NCI-H2227 (cell line): ENCODE results near the gene FOXJ2.
"Not testable (repeated sequence)": the region's sequence is repeated elsewhere in the genome, so short reads cannot be mapped to it uniquely, and the experiment has no call there.

Source experiments
- DNase-seq: peaks from one replicate; lab custom pipeline; 2025; ENCODE audit not compliant: unreplicated experiment; lab: John Stamatoyannopoulos, UW

FOXJ2 gene

GRCh38 chr12:8032242-8033152 lies at the start of gene FOXJ2:
TSS of gene FOXJ2 (plus strand) at chr12:8032716. CDS start at chr12:8039833, 7,117 bp downstream.
- peak; percentile 69 for DNase-seq

GRCh38 chr12:7983019-7983418 lies 49.5 kb upstream of the FOXJ2 start:
- not testable (repeated sequence) for DNase-seq

- not testable (repeated sequence) for DNase-seq
Observed at GRCh38 chr12:7983460-7983859, 49.1 kb upstream of the FOXJ2 start.

- DNase-seq = no peak
Observed at GRCh38 chr12:7984900-7985299, 47.6 kb upstream of the FOXJ2 start.

- DNase-seq = no peak
Observed at GRCh38 chr12:7985802-7986418, 46.6 kb upstream of the FOXJ2 start.

GRCh38 chr12:7989827-7990491 lies 42.6 kb upstream of the FOXJ2 start:
- DNase-seq = no peak

- DNase-seq = no peak
Observed at GRCh38 chr12:7991535-7991934, 41.0 kb upstream of the FOXJ2 start.

- no peak for DNase-seq
Observed at GRCh38 chr12:7994731-7995205, 37.7 kb upstream of the FOXJ2 start.

GRCh38 chr12:7995266-7995963 lies 37.1 kb upstream of the FOXJ2 start:
- peak; percentile 76 for DNase-seq

GRCh38 chr12:8000827-8001226 lies 31.7 kb upstream of the FOXJ2 start:
- DNase-seq = not testable (repeated sequence)

GRCh38 chr12:8001496-8001895 lies 31.0 kb upstream of the FOXJ2 start:
- not testable (repeated sequence) for DNase-seq

- not testable (repeated sequence) for DNase-seq
Observed at GRCh38 chr12:8004897-8005296, 27.6 kb upstream of the FOXJ2 start.

GRCh38 chr12:8011331-8011730 lies 21.2 kb upstream of the FOXJ2 start:
- no peak for DNase-seq

- DNase-seq = no peak
Observed at GRCh38 chr12:8012651-8013309, 19.7 kb upstream of the FOXJ2 start.

- DNase-seq = no peak
Observed at GRCh38 chr12:8014836-8015235, 17.7 kb upstream of the FOXJ2 start.

- DNase-seq = not testable (repeated sequence)
Observed at GRCh38 chr12:8018213-8018612, 14.3 kb upstream of the FOXJ2 start.

GRCh38 chr12:8018666-8019581 lies 13.6 kb upstream of the FOXJ2 start:
- peak; percentile 62 for DNase-seq

- peak; percentile 96 for DNase-seq
Observed at GRCh38 chr12:8026291-8026900, 6.1 kb upstream of the FOXJ2 start.

GRCh38 chr12:8027856-8028255 lies 4.7 kb upstream of the FOXJ2 start:
- DNase-seq = no peak
